ENCODE results near the gene IL1RL2. TPM values are rescaled to one million over a fixed set of nuclear protein-coding genes. Genes with fewer than 3 reads are reported as not detected.

The IL1RL2 gene
- total RNA-seq, 2 experiments from 2014 or later, result 1.5 to 1.7 TPM

GRCh38 chr2:102256874-102257462 lies 70.1 kb downstream of the IL1RL2 start:
- ChIA-PET POLR2A (no interaction called here), CTCF (interaction anchor here (0.7 to 3.0 kb wide), 5 partner anchors 10 to 161 kb away, joined by 3 to 16 read pairs (median 4); no protein-coding TSS in a partner anchor)
- H3K36me3 Mint-ChIP-seq (ENCODE audit: low read depth), result peaks cover 8% of the 10 kb centered on the region
- H3K27ac Mint-ChIP-seq, result peak overlapping the region; percentile 97
- ATAC-seq, result no peak
- H3K9me3 Mint-ChIP-seq (ENCODE audit: low read depth), result peaks cover 1% of the 10 kb centered on the region
- H3K4me3 Mint-ChIP-seq, result no peak overlapping the region
- intact Hi-C loops (cut with DNase I, micrococcal nuclease), result loop anchor here in 1 of 2 experiments (10.0 kb wide), 1 partner anchor 522 kb away; no protein-coding TSS in a partner anchor
- peaks cover 60% of the 10 kb centered on the region for H3K4me1 Mint-ChIP-seq
- DNase-seq, result no peak
- H3K27me3 Mint-ChIP-seq, result no peaks in the 10 kb centered on the region

- DNase-seq, result peak; percentile 24
- ChIA-PET POLR2A (no interaction called here), CTCF (interaction anchor here (1.3 to 3.0 kb wide), 3 partner anchors 11 to 160 kb away, joined by 3 to 16 read pairs (median 12); no protein-coding TSS in a partner anchor)
- Mint-ChIP-seq H3K4me3 (no peak overlapping the region), H3K27ac (peak overlapping the region; percentile 97), H3K4me1 (peaks cover 50% of the 10 kb centered on the region), H3K9me3 (ENCODE audit: low read depth) (peaks cover 1% of the 10 kb centered on the region), H3K27me3 (no peaks in the 10 kb centered on the region), H3K36me3 (ENCODE audit: low read depth) (peaks cover 8% of the 10 kb centered on the region)
- ATAC-seq, result peak; percentile 3
- intact Hi-C loops (cut with DNase I, micrococcal nuclease), result loop anchor here (1.0 to 10.0 kb wide), 8 partner anchors 46 to 523 kb away; partner anchors contain the start of gene IL18R1 (in 1 of the 2)
These were observed 71.2 kb downstream of the IL1RL2 start for GRCh38 chr2:102258025-102258385.

- Mint-ChIP-seq H3K36me3 (ENCODE audit: low read depth) (peaks cover 8% of the 10 kb centered on the region), H3K9me3 (ENCODE audit: low read depth) (peaks cover 1% of the 10 kb centered on the region), H3K27me3 (no peaks in the 10 kb centered on the region), H3K4me3 (peak overlapping the region; percentile 26), H3K4me1 (peaks cover 45% of the 10 kb centered on the region), H3K27ac (peak overlapping the region; percentile 97)
- DNase-seq (peak; percentile 63), ATAC-seq (peak; percentile 92)
- intact Hi-C loops (cut with DNase I, micrococcal nuclease), result loop anchor here (1.0 to 10.0 kb wide), 8 partner anchors 46 to 524 kb away; partner anchors contain the start of gene IL18R1 (in 1 of the 2)
- ChIA-PET POLR2A (interaction anchor here (0.6 kb wide), 1 partner anchor 858 kb away, joined by 3 read pairs; no protein-coding TSS in a partner anchor), CTCF (interaction anchor here (0.6 to 2.3 kb wide), 4 partner anchors 18 to 238 kb away, joined by 3 to 16 read pairs (median 4); no protein-coding TSS in a partner anchor)
These were observed 71.7 kb downstream of the IL1RL2 start for GRCh38 chr2:102258386-102259074.

- no peak overlapping the region for H3K4me3 Mint-ChIP-seq
- peaks cover 1% of the 10 kb centered on the region for H3K9me3 Mint-ChIP-seq (ENCODE audit: low read depth)
- no peaks in the 10 kb centered on the region for H3K27me3 Mint-ChIP-seq
- H3K36me3 Mint-ChIP-seq (ENCODE audit: low read depth), result peaks cover 8% of the 10 kb centered on the region
- no peak overlapping the region for H3K27ac Mint-ChIP-seq
- DNase-seq, result no peak
- H3K4me1 Mint-ChIP-seq, result peaks cover 36% of the 10 kb centered on the region
- CTCF ChIA-PET, result interaction anchor here (0.6 to 1.2 kb wide), 2 partner anchors 21 to 429 kb away, joined by 3 read pairs; no protein-coding TSS in a partner anchor
- intact Hi-C loops (cut with DNase I, micrococcal nuclease), result no loop called here
- POLR2A ChIA-PET, result interaction anchor here (0.9 kb wide), 1 partner anchor 728 kb away, joined by 3 read pairs; no protein-coding TSS in a partner anchor
- no peak for ATAC-seq
These were observed 74.8 kb downstream of the IL1RL2 start for GRCh38 chr2:102261467-102262135.

DNA sequence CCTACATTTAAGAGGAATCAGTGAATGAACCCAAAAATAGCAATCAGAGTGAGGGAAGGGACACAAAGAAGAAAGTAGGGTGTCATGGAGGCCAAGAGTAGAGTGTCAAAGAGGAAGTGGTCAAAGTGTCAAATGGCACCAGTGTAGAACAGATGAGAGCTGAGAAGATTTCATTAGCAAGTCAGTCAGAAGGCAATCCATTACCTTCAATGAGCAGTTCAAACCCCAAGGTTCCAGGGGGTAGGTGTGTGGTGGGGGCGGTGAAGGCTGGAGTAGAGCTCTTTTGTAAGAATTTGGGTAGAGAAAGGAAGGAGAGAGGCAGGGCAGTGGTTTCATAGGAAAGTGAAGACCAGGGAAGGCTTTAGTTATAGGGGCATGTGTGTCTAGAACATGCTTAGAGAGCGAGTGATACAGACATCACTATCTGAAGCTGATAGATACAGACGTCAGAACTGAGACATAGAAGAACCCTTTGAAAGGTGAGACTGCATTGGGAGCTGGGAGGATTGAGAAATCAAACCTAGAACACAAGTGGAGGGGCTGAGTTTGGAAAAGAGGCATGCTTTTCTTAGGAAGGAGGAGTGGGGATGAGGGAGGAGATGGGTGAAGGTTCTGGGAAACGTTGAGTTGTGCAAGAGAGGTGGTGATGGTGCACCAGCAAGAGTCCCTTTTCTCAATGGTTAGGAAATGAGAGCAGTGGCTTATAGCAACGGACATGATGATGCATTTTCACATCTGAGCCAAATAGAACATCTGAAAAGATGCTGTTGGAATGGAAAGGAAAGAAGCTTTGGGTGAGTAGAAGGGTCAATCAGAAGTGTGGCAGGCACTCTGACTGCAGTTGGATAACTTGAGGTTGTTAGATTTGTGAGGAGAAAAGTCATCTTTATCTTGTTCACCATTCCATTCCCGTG lies 75.7 kb downstream of the IL1RL2 start:
- H3K27ac Mint-ChIP-seq, result no peak overlapping the region
- H3K27me3 Mint-ChIP-seq, result no peaks in the 10 kb centered on the region
- H3K4me3 Mint-ChIP-seq, result no peak overlapping the region
- CTCF ChIA-PET, result interaction anchor here (0.6 to 2.6 kb wide), 5 partner anchors 12 to 430 kb away, joined by 3 to 13 read pairs (median 3); no protein-coding TSS in a partner anchor
- peaks cover 27% of the 10 kb centered on the region for H3K4me1 Mint-ChIP-seq
- intact Hi-C loops (cut with DNase I, micrococcal nuclease), result no loop called here
- POLR2A ChIA-PET, result interaction anchor here (0.6 to 0.9 kb wide), 2 partner anchors 696 to 729 kb away, joined by 3 read pairs; no protein-coding TSS in a partner anchor
- peaks cover 1% of the 10 kb centered on the region for H3K9me3 Mint-ChIP-seq (ENCODE audit: low read depth)
- peaks cover 8% of the 10 kb centered on the region for H3K36me3 Mint-ChIP-seq (ENCODE audit: low read depth)
- ATAC-seq, result no peak
- DNase-seq, result no peak

DNA sequence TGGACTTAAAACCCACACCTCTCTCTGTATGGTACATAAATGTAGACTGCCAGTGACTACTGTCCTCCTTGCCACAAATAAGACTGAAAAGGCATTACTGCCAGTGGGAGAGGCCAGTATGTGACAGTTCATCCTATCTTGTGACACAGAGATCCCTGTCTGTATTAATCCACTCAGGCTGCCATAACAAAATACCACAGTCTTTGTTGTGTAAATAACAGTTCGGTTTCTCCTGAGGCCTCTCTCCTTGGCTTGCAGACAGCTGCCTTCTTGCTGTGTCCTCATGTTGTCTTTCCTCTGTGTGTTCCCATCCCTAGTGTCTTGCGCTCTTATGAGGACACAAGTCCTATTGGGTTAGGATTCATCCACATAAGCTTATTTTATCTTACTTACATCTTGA lies 78.1 kb downstream of the IL1RL2 start:
- intact Hi-C loops (cut with DNase I, micrococcal nuclease), result no loop called here
- ChIA-PET POLR2A (no interaction called here), CTCF (interaction anchor here (0.8 kb wide), 1 partner anchor 179 kb away, joined by 3 read pairs; no protein-coding TSS in a partner anchor)
- DNase-seq (no peak), ATAC-seq (no peak)
- Mint-ChIP-seq H3K4me1 (peaks cover 10% of the 10 kb centered on the region), H3K9me3 (ENCODE audit: low read depth) (no peaks in the 10 kb centered on the region), H3K27ac (no peak overlapping the region), H3K36me3 (ENCODE audit: low read depth) (no peaks in the 10 kb centered on the region), H3K27me3 (peaks cover 4% of the 10 kb centered on the region), H3K4me3 (no peak overlapping the region)

DNA sequence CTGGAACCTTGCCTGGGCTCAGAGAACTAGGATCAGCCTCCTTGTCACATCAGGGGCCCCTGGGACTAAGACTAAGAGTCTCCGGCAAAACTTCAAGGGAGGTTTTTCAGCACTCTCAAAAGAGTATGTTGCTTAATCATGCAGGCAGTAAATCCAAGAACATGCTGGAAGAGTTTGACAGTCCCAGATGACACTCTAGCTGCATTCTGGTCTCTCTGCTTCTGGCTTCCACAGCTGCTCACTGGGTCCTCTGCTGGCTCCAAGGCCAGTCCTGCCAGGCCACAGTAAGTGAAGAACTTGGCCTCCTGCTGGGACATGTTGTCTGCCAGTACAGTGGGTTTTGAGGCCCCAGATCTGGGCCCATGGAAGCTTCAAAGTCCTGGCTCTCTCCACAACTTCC lies 79.4 kb downstream of the IL1RL2 start:
- no peak for DNase-seq
- peaks cover 11% of the 10 kb centered on the region for H3K27me3 Mint-ChIP-seq
- no peak for ATAC-seq
- no peaks in the 10 kb centered on the region for H3K36me3 Mint-ChIP-seq (ENCODE audit: low read depth)
- intact Hi-C loops (cut with DNase I, micrococcal nuclease), result no loop called here
- H3K9me3 Mint-ChIP-seq (ENCODE audit: low read depth), result no peaks in the 10 kb centered on the region
- H3K27ac Mint-ChIP-seq, result no peak overlapping the region
- POLR2A ChIA-PET, result no interaction called here
- peaks cover 17% of the 10 kb centered on the region for H3K4me1 Mint-ChIP-seq
- CTCF ChIA-PET, result interaction anchor here (0.9 to 1.7 kb wide), 5 partner anchors 12 to 184 kb away, joined by 3 to 6 read pairs (median 3); no protein-coding TSS in a partner anchor
- H3K4me3 Mint-ChIP-seq, result no peak overlapping the region

GRCh38 chr2:102267774-102268173 lies 81.0 kb downstream of the IL1RL2 start:
- H3K4me3 Mint-ChIP-seq, result no peak overlapping the region
- peaks cover 27% of the 10 kb centered on the region for H3K4me1 Mint-ChIP-seq
- intact Hi-C loops (cut with DNase I, micrococcal nuclease), result no loop called here
- DNase-seq (no peak), ATAC-seq (no peak)
- H3K27ac Mint-ChIP-seq, result no peak overlapping the region
- ChIA-PET CTCF (no interaction called here), POLR2A (no interaction called here)
- H3K9me3 Mint-ChIP-seq (ENCODE audit: low read depth), result no peaks in the 10 kb centered on the region
- peaks cover 13% of the 10 kb centered on the region for H3K27me3 Mint-ChIP-seq
- H3K36me3 Mint-ChIP-seq (ENCODE audit: low read depth), result no peaks in the 10 kb centered on the region

- no peak overlapping the region for H3K4me3 Mint-ChIP-seq
- CTCF ChIA-PET, result interaction anchor here (1.5 kb wide), 1 partner anchor 17 kb away, joined by 4 read pairs; no protein-coding TSS in a partner anchor
These were observed 81.8 kb downstream of the IL1RL2 start for GRCh38 chr2:102268510-102269199.

DNA sequence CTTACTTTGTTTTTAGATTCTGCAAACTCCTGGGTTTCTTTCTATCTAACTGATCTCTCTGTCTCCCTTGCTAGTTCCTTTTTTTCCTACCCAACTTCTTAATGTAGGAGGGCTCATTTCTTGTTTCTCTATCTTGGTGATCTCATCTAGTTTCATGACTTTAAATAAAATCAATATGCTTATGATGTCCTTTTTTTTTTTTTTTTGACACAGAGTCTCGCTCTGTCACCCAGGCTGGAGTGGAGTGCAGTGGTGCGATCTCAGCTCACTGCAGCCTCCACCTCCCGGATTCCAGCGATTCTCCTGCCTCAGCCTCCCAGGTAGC lies 82.3 kb downstream of the IL1RL2 start:
- no peak overlapping the region for H3K4me3 Mint-ChIP-seq
- POLR2A ChIA-PET, result no interaction called here
- CTCF ChIA-PET, result interaction anchor here (0.7 to 1.5 kb wide), 3 partner anchors 11 to 100 kb away, joined by 4 to 5 read pairs (median 5); no protein-coding TSS in a partner anchor
- ATAC-seq (peak; percentile 68), DNase-seq (no peak)
- H3K9me3 Mint-ChIP-seq (ENCODE audit: low read depth), result no peaks in the 10 kb centered on the region
- intact Hi-C loops (cut with DNase I, micrococcal nuclease), result no loop called here
- peaks cover 21% of the 10 kb centered on the region for H3K4me1 Mint-ChIP-seq
- H3K27me3 Mint-ChIP-seq, result peaks cover 15% of the 10 kb centered on the region
- H3K27ac Mint-ChIP-seq, result no peak overlapping the region
- H3K36me3 Mint-ChIP-seq (ENCODE audit: low read depth), result no peaks in the 10 kb centered on the region

More at GRCh38 chr2:102268510-102269199, 81.8 kb downstream of the IL1RL2 start:
- Mint-ChIP-seq H3K27ac (no peak overlapping the region), H3K27me3 (peaks cover 15% of the 10 kb centered on the region), H3K36me3 (ENCODE audit: low read depth) (no peaks in the 10 kb centered on the region), H3K9me3 (ENCODE audit: low read depth) (no peaks in the 10 kb centered on the region), H3K4me1 (peaks cover 25% of the 10 kb centered on the region)
- POLR2A ChIA-PET, result no interaction called here
- no peak for DNase-seq
- intact Hi-C loops (cut with DNase I, micrococcal nuclease), result no loop called here
- ATAC-seq, result no peak
